Fibroblast of skin of scalp (primary cell): ENCODE measurements around the gene MUC6.

Experiments
- DNase-seq: peaks from one replicate; pipeline ENCODE4 v3.0.0-alpha.2; 2013

Gene MUC6

GRCh38 chr11:1036931-1037330, 413 bp upstream of the MUC6 start:
- DNase-seq, result no peak

GRCh38 chr11:1035577-1036283, 788 bp downstream of the MUC6 start:
- no peak for DNase-seq

DNA sequence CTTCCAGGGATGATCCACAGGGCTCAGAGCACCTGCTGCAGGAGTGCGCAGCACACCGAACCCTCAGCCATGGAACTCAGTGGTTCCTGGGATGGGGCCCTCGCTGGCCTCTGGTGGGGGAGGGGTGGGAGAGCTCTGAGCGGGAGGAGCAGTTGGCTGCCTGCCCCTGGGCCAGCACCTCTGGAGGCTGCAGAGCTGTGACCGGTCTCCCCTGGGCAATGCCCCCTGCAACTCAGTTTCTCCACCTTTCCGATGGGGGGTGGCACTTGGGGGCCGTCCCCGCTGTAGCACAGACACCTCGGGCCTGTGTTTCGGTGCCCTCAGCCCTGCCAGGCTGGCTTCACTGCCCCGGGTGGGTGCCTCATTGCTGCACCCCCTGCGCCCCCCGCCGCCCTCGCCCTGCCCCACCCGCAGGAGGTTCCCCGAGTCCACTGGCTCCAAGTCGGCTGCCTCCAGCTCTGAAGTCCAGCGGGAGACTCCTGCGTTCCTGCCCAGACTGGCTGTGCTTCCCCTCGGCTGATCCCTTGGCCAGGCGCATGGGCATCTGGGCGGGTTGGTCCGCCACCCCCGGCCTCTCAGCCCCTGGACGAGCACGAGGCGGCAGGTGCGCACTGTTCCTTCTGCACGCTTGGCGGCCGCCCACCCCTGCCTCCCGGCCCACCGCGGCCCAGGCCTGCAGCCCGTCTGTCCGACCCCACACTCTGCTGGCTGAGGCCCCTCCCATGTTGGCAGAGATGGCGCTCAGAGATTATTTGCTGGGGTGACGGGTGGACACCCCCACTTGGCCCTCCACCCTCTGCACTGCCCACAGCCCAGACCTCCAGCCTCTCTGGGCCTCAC, 1.8 kb downstream of the MUC6 start:
- no peak for DNase-seq

- no peak for DNase-seq
These were observed 2.5 kb downstream of the MUC6 start for GRCh38 chr11:1034001-1034400.

- DNase-seq, result no peak
These were observed 3.3 kb downstream of the MUC6 start for GRCh38 chr11:1033016-1033798.

DNA sequence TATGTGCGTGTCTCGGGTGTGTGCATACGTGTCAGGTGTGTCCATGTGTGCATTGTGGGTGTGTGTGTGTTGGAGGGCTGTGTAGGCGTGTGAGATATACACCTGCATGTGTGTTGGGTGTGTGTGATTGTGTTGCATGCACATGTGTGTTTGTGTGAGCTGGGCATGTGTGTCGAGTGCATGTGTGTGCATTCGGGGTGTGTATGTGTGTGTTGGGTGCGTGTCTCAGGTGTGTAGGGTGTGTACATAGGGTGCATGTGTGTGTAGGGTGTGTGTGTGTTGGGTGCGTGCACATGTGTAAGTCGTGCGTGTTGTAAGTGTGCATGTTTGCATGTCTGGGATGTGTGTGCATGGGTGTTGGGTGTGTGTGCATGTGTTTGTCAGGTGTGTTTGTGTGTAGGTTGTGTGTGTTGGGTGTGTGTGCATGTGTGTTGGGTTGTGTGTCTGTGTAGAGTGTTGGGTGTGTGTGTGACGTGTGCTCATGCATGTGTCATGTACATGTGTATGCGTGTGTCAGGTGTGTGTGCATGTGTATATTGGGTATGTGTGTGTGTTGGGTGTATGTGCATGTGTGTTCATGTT, 4.1 kb downstream of the MUC6 start:
- no peak for DNase-seq

GRCh38 chr11:1031121-1031899, 5.2 kb downstream of the MUC6 start:
- no peak for DNase-seq

DNA sequence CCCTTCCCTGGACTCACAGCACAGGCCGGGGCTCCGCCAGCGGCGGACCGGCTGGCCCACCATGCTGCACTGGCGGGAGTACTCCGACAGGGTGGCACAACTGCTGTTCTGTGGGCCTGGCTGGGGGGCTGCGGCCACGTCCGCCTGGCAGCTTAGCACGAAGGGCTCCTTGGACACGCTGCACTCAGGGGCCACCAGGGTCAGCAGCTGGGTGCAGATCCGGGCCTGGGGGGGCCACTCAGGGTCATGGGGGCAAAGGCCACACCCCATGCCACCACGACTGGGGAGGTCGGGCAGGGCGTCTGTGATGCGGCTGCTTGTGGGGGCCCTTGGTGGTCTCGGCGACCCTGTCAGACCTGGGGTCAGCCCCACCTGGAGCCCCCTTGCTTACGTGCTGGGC, 6.0 kb downstream of the MUC6 start:
- DNase-seq, result no peak

DNA sequence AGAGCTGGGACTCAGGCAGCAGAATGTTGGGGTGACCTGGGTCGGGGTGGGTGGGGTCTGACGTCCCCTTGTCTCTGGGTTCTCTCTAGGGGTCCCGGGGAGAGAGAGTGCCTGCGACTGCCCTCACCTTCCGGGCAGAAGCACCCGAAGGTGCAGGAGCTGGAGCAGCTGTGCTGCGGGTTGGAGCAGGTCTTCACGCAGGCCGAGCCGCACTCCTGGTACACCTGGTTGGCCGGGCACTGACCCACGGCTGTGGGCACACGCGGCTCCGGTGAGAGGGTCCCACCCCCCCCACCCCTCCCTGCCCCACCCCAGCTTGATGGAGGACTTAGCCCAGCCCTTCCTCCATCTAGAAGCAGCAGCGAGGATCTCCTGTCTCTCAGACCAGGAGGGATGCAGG, 6.4 kb downstream of the MUC6 start:
- DNase-seq, result no peak

DNA sequence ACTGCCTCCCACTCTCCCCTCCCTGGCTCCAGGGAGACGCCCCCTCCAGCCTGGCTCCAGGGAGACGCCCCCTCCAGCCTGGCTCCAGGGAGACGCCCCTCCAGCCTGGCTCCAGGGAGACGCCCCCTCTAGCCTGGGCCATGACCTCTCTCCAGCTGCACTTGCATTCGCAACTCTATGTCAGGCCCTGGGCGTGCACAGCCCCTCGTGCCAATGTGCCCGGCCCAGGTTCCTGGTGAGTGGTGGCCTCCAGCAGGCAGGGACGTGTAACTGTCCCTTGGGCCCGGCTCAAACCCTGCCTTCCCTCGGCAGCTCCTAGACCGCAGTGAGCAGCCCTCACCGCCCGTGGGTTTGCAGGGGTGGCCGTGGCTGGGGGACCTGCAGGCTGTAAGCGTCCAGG, 6.9 kb downstream of the MUC6 start:
- DNase-seq, result no peak

DNA sequence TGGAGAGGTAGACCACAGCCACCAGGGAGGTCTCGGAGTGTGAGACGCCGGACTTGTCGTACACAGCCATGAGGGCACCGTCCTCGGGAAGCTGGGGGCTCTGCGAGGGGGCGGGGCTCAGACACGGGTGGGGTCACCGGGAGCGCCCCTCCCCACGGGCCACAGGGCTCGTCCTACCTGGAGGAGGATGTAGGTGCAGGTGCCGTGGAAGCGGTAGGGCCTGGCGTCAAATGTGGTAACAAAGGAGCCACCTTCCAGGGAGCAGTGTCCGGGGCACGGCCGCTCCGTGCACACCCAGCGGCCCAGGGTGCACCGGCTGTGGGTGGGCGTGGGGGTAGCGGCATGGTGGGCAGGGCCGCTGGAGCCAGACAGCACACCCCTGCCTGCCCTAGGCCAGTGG, 7.5 kb downstream of the MUC6 start:
- DNase-seq, result no peak

GRCh38 chr11:1028616-1029015, 7.9 kb downstream of the MUC6 start:
- no peak for DNase-seq

- DNase-seq, result no peak
These were observed 8.3 kb downstream of the MUC6 start for GRCh38 chr11:1028291-1028540.

DNA sequence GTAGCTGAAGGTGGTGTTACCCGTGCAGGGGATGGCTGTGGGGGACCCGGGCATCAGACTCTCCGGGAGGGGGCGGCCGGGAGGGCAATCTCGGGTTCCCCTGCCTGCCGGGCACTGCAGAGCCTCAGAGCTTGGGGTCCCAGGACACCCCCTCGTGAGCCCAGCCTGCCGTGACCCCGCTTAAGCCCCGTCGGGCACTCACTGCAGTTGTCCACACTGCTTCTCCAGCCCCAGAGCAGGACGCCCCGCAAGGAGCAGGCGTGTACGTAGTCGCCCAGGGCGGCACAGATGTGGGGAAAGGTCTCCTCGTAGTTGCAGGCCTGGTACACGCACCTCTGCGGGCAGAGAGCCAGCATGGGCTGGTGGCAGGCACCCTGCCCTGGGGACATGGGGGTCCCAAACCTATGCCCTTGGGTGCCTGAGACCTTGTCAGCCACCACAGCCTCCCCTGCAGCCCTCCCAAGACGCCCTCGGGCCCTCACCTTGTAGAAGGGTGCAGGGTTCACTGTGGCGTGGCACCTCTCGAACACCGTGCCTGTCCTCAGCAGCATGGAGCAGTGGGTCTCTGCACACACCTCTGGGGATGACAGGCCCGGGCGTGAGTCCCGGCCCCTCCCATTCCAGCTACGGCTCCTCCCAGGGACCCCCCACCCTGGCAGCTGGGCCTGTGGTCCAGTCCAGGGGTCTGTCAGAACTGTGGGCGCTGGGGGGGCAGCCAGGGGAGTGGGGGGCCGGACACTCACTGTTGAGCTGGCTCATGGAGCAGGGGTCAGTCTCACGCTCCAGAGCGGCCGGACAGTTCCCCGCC, 8.8 kb downstream of the MUC6 start:
- no peak for DNase-seq

- no peak for DNase-seq
These were observed 9.7 kb downstream of the MUC6 start for GRCh38 chr11:1026641-1027482.

DNA sequence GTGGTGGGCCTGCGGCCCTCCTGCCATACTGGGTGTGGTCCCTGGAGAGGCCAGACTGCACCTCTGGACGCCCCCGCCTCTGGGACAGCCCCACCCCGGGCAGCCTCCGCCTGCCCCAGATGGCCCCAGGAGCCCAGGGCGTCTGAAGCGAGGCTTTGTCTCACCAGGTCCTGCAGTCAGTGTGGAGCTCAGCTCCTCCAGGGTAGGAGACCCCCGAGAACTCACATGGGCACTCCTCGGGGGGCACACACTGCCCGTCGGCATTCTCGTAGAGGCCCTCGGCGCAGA, 10.4 kb downstream of the MUC6 start:
- no peak for DNase-seq

DNA sequence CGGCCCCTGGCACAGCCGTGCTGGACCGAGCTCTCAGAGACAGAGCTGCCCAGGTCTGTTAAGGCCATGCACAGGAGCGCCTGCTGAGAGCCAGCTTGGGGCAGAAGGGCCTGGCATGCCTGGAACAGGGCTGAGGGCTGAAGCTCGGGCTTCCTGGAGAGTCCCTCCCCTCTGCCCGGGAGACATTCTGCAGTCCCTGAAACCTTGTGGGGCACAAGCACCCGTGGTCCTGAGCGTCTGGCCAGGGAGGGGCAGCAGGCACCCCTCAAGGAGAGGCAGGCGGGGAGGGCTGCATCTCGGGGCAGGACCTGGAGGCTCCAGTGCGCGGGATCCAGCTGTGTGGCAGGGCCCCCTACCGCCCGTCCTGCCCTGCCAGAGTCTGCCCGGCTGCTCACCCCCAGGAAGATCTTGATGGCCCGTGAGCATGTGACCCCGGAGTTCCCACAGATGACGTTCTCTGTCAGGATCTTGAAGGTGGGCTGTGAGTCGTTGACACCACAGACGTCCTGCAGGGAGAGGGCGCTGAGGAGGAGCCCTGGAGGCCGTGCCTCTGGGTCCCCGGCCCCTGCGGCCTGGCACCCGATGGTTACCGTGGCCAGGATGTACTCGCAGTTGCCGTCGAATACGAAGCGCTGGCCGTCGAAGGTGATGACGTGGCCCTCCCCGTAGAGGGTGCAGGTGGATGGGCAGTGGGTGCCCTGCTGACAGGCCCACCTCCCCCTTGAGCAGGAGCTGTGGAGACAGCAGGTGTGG, 10.9 kb downstream of the MUC6 start:
- no peak for DNase-seq

DNA sequence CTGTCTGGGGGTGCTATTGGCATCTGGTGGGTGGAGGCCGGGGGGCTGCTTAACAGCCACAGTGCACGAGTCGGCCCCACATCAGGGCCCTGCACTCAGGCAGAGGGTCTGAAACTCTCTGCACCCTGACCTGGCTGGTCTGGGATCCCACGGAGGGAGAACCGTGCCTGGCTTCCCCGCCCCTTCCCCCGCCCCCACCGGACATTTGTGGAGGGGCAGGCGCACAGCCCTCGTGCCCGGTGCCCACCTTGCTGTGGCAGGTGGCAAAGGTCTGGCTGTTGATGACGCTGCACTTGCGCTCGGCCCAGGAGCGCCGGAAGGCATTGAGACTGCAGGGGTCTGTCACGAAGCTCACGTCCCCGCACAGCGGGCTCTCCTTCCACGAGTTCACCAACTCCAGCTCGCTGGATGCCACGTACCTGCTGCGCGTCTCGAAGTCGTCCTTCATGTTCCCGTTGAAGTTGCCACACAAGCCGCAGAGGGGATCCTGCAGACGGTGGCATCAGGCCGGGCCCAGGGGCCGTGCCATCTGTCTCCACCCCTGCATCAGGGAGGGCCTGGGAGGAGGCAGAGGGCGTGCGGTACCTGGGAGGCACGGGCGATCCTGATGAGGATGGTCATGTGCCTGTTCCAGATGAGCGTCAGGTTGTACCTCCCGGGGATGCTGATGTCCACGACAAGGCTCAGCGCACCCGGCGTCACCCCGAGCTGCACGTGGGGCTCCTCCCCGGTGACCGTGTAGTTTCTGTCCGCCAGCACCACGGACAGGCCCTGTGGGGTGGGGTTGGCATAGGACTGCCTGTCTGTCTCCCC, 11.7 kb downstream of the MUC6 start:
- DNase-seq, result no peak
